HepG2 (cell line): Measurements from ENCODE around the gene CD24. TPM values are rescaled to one million over a fixed set of nuclear protein-coding genes. Genes with fewer than 3 reads are reported as not detected.

ENCODE experiments used
- DNMT1 ChIP-seq: sonication (generic); formaldehyde crosslinking; IDR thresholded peaks from 2 replicates; pipeline ENCODE4 v1.5.1; 2020; ENCODE audit warnings: mild to moderate bottlenecking, missing genetic modification reagents
- KDM6A ChIP-seq: IDR thresholded peaks from 2 replicates; pipeline ENCODE4 v1.6.1; 2016; ENCODE audit warnings: low read depth
- MAFF ChIP-seq: IDR thresholded peaks from 2 replicates; pipeline ENCODE4 v1.6.1; 2011; ENCODE audit warnings: low read depth, low read length, improper control_type of control experiment
- MIER2 ChIP-seq: IDR thresholded peaks from 2 replicates; pipeline ENCODE4 v1.6.1; 2016; ENCODE audit warnings: missing biosample characterization, missing genetic modification reagents
- MXD3 ChIP-seq: IDR thresholded peaks from 2 replicates; pipeline ENCODE4 v1.6.1; 2016; ENCODE audit warnings: mild to moderate bottlenecking, missing biosample characterization, missing genetic modification reagents
- NR3C1 ChIP-seq: sonication (generic); formaldehyde crosslinking; IDR thresholded peaks from 2 replicates; pipeline ENCODE4 v1.4.0; 2020; ENCODE audit warnings: missing genetic modification reagents
- POLR2A ChIP-seq, 2 experiments: IDR thresholded peaks; 2 replicates each; pipeline ENCODE4 v1.6.1; 2011; ENCODE audit warnings: low read depth in 2 of 2, low read length in 2 of 2, mild to moderate bottlenecking in 1 of 2, moderate library complexity in 1 of 2; ENCODE audit not compliant: insufficient read depth in 1 of 2
- PRMT3 ChIP-seq: sonication (generic); formaldehyde crosslinking; IDR thresholded peaks from 2 replicates; pipeline ENCODE4 v1.8.1; 2022; ENCODE audit warnings: low read depth, mild to moderate bottlenecking, moderate library complexity, missing genetic modification reagents, borderline replicate concordance
- RAD51 ChIP-seq: fragments of 450-650 bp; IDR thresholded peaks from 2 replicates; pipeline ENCODE4 v1.6.1; 2016; ENCODE audit warnings: borderline replicate concordance
- WIZ ChIP-seq: sonication (generic); formaldehyde crosslinking; IDR thresholded peaks from 2 replicates; pipeline ENCODE4 v1.5.1; 2020; ENCODE audit warnings: mild to moderate bottlenecking, missing genetic modification reagents
- ZBTB21 ChIP-seq: sonication (generic); formaldehyde crosslinking; IDR thresholded peaks from 2 replicates; pipeline ENCODE4 v1.4.0; 2020; ENCODE audit warnings: missing genetic modification reagents
- ZBTB26 ChIP-seq: IDR thresholded peaks from 2 replicates; pipeline ENCODE4 v1.6.1; 2016; ENCODE audit warnings: missing compliant biosample characterization, missing genetic modification reagents, borderline replicate concordance
- ZBTB7A ChIP-seq: sonication (generic); formaldehyde crosslinking; IDR thresholded peaks from 2 replicates; pipeline ENCODE4 v1.8.0; 2022; ENCODE audit warnings: mild to moderate bottlenecking, missing genetic modification reagents
- ZFP82 ChIP-seq: sonication (generic); formaldehyde crosslinking; IDR thresholded peaks from 2 replicates; pipeline ENCODE4 v1.5.1; 2020; ENCODE audit warnings: mild to moderate bottlenecking, missing genetic modification reagents, borderline replicate concordance
- ZNF12 ChIP-seq: sonication (generic); formaldehyde crosslinking; IDR thresholded peaks from 2 replicates; pipeline ENCODE4 v1.5.0; 2020; ENCODE audit warnings: missing genetic modification reagents
- ZNF503 ChIP-seq: sonication (generic); formaldehyde crosslinking; IDR thresholded peaks from 2 replicates; pipeline ENCODE4 v1.4.0; 2020; ENCODE audit warnings: missing genetic modification reagents
- ZNF646 ChIP-seq: sonication (generic); formaldehyde crosslinking; IDR thresholded peaks from 2 replicates; pipeline ENCODE4 v1.9.0; 2021; ENCODE audit warnings: mild to moderate bottlenecking, missing genetic modification reagents
- ZNF687 ChIP-seq: sonication (generic); formaldehyde crosslinking; IDR thresholded peaks from 2 replicates; pipeline ENCODE4 v1.5.1; 2020; ENCODE audit warnings: mild to moderate bottlenecking, missing genetic modification reagents, moderate library complexity
- polyA plus RNA-seq, 8 experiments: library from polyadenylated mRNA; depleted of rRNA in 3 of 8; stranded (reverse) in 7 of 8; unstranded in 1 of 8; fragments of >200 nt; fragmentation: Illumina TruSeq in 4 of 8; extraction: Trizol in 4 of 8; gene quantifications; 2 replicates each; pipeline versions ENCODE4 v1.2.1 to v1.2.3, GENCODE V29; 2011 to 2016; ENCODE audit warnings: low read depth in 4 of 8, missing spikeins in 1 of 8, mixed read lengths in 1 of 8; ENCODE audit not compliant: insufficient read depth in 1 of 8
- total RNA-seq, 5 experiments: library from RNA; depleted of rRNA; stranded (reverse); fragments of >200 nt; fragmentation: Illumina TruSeq; extraction: Trizol; gene quantifications; 2 replicates each; pipeline ENCODE4 v1.2.3, GENCODE V29; 2016; ENCODE audit warnings: low read depth in 1 of 5

The CD24 gene
- total and polyA plus RNA-seq, 2 of the 13 experiments (the other 11 are each of a cell fraction or from before 2014, with no cell fraction given), result 11.3 to 30.5 TPM

- TF ChIP-seq NR3C1 (CRISPR knock-in tag) (no peak), WIZ (no peak), ZBTB26 (CRISPR knock-in tag) (no peak), DNMT1 (CRISPR knock-in tag) (no peak), ZBTB21 (CRISPR knock-in tag) (no peak), MAFF (no peak), ZBTB7A (no peak), POLR2A (IDR thresholded peaks at IDR 0.05; ENCODE audit: insufficient read depth in 1 of 2, low read depth in 2 of 2, low read length in 2 of 2) (no peak), ZNF687 (CRISPR knock-in tag) (peak; percentile 59), MXD3 (CRISPR knock-in tag) (no peak), ZFP82 (no peak), PRMT3 (CRISPR knock-in tag) (no peak), RAD51 (no peak), ZNF503 (CRISPR knock-in tag) (no peak), KDM6A (CRISPR knock-in tag) (0 out of 2 replicates have a peak, but pooled peaks have one; percentile 51), ZNF12 (CRISPR knock-in tag) (no peak), MIER2 (no peak), ZNF646 (CRISPR knock-in tag) (no peak)
Measured at GRCh38 chr6:106995640-106996039, 21.1 kb upstream of the CD24 start (continued).
